Pancreas (tissue), 10 donors: Measurements from ENCODE around the gene ZNF830. TPM values are rescaled to one million over a fixed set of nuclear protein-coding genes. Genes with fewer than 3 reads are reported as not detected.

ENCODE experiments used
- ATAC-seq, 4 donors: fragments of 200-7000 bp; cut with Tn5 transposase; one replicate each; pipeline versions ENCODE4 v1.8.0 to v1.9.1; 2020; ENCODE audit warnings: mild to moderate bottlenecking in 4 of 4, moderate library complexity in 4 of 4
- DNase-seq, 6 donors: peaks; one replicate each; pipeline ENCODE4 v3.0.0-alpha.2; 2020
- FAIRE-seq: peaks from 2 replicates; lab custom pipeline; 2012; peaks lifted over from hg19 to GRCh38; lab: Jason Lieb, UNC
- H3K27ac ChIP-seq, 4 donors: fragments of 200-600 bp; sonication (generic); 1 replicate in 3 of 4; 2 replicates in 1 of 4; pipeline versions ENCODE4 v1.5.0 to v1.8.0; 2020
- H3K27me3 ChIP-seq, 4 donors: fragments of 200-600 bp; one replicate each; pipeline ENCODE4 v1.8.0; 2021
- H3K36me3 ChIP-seq, 3 donors: fragments of 200-600 bp; sonication (generic) in 1 of 3; one replicate each; pipeline versions ENCODE4 v1.5.0 to v1.8.0; 2020 to 2021
- H3K4me1 ChIP-seq, 3 donors: fragments of 200-600 bp; one replicate each; pipeline ENCODE4 v1.8.0; 2021
- H3K4me3 ChIP-seq, 4 donors: fragments of 200-600 bp; sonication (generic) in 2 of 4; one replicate each; pipeline versions ENCODE4 v1.5.0 to v1.8.0; 2020 to 2021
- H3K9me3 ChIP-seq, 4 donors: fragments of 200-600 bp; one replicate each; pipeline ENCODE4 v1.8.0; 2021
- CTCF ChIP-seq, 4 donors: fragments of 200-600 bp; sonication (generic) in 3 of 4; IDR thresholded peaks; one replicate each; pipeline versions ENCODE4 v1.5.0 to v1.8.0; 2021; ENCODE audit warnings: antibody characterized with exemption in 4 of 4
- WGBS, 2 donors: extraction: QIAGEN DNeasy Blood & Tissue Kit; methylation state at CpG; one replicate each; pipeline ENCODE4 v1.1.7; 2013; 5-methylcytosine and 5-hydroxymethylcytosine counted together
- intact Hi-C, 3 donors: fragments of 100-400 bp; cut with DNase I; formaldehyde crosslinking; loops; one replicate each; pipeline versions ENCODE4 v1.11.1 to v1.14.2; 2022
- polyA plus RNA-seq, 2 donors: library from polyadenylated mRNA; stranded (reverse); fragments of 200-250 nt; gene quantifications; one replicate each; pipeline ENCODE4 v1.2.3, GENCODE V29; 2013
- total RNA-seq, 6 donors: library from RNA; stranded (reverse); fragmentation: NEBNext Ultra II Directional in 4 of 6; extraction: Animal tissue kit (Norgen Biotek cat#: 25700) in 4 of 6; gene quantifications; one replicate each; pipeline versions ENCODE4 v1.2.1 to v1.2.4, GENCODE V29; 2021 to 2023
- donor health status: healthy with polysubstance abuse.
- donor health status: DM: no; HTN: no; CAD: no; lungs with moderate emphysema.
- donor health status: DM: no; HTN: no; CAD: no.
- donor health status: control.
- donor health status: control.
- donor health status: Bipolar disorder and iron deficiency.
- donor health status: DM: yes; HTN: yes; CAD: no.
- donor health status: DM: no; HTN: no; CAD: no.
- donor health status: DM: no; HTN: no; CAD: no.
- donor health status: DM: yes; HTN: yes; CAD: no.

Gene ZNF830
- total and polyA plus RNA-seq, 8 donors, result 3.8 to 9.7 (median 5.7) TPM

DNA sequence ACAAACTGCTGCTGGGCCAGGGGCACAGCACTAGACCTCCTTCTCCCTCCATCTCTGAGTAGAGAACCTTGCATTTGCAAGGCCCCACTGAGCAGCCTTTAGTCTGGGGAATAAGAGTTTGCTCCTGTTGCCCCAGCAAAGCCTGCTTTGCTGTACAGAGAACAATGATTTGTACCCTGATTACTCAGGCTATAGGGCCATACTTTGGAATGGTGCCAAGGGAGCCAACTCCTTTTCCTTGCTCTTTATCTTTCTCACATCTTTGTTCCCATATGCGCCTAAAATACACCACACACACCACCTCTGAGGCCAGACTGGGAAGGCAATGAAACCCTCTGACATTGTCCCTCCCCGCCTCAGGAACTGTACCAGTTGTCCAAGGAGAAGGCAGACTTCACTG is 40.2 kb downstream of the ZNF830 start:
- DNase-seq (no peak), ATAC-seq (no peak), FAIRE-seq (no peak)
- Histone ChIP-seq H3K4me1 (peaks cover 0 to 3% (median 0%) of the 10 kb centered on the region in 3 donors), H3K27ac (no peak overlapping the region), H3K4me3 (no peak overlapping the region), H3K27me3 (no peaks in the 10 kb centered on the region), H3K36me3 (peaks cover 0 to 16% (median 0%) of the 10 kb centered on the region in 3 donors), H3K9me3 (no peaks in the 10 kb centered on the region)
- intact Hi-C loops, result loop anchor here in 2 of 3 donors (5.0 to 10.0 kb wide), 2 partner anchors 76 to 93 kb away; no protein-coding TSS in a partner anchor
- TF ChIP-seq CTCF (IDR thresholded peaks at IDR 0.05), result no peak
- 82 to 83% methylated on average over 2 of the region's 2 CpGs for WGBS, 2 donors

- no peak for FAIRE-seq
These were observed 41.7 kb downstream of the ZNF830 start for GRCh38 chr17:35002876-35003551.

DNA sequence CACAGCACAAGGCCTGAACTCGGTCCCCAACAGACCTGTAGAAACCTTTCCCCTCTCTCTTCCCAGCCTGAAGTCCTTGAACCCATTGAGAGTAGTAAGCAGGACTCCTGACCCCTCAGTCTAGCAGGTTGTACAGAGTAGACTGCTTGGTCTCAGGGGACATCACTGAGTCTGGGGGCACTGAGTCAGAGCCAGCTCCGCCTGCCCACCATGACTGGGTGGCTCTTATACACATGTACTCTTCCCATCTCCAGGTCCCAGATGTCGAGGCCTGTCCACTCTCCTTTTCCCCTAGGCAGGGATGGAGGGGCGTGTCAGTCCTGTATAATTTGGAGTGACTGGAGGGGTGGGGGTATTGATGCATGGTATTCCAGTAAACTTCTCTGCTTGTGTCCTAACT is 42.4 kb downstream of the ZNF830 start:
- Histone ChIP-seq H3K4me1 (no peaks in the 10 kb centered on the region), H3K4me3 (no peak overlapping the region), H3K27me3 (no peaks in the 10 kb centered on the region), H3K36me3 (peaks cover 0 to 16% (median 0%) of the 10 kb centered on the region in 3 donors), H3K9me3 (no peaks in the 10 kb centered on the region), H3K27ac (no peak overlapping the region)
- intact Hi-C loops, result loop anchor here in 2 of 3 donors (5.0 to 10.0 kb wide), 2 partner anchors 74 to 91 kb away; no protein-coding TSS in a partner anchor
- WGBS, 2 donors, result 81 to 94% methylated on average over 4 of the region's 4 CpGs
- no peak for TF ChIP-seq CTCF (IDR thresholded peaks at IDR 0.05)
- ATAC-seq (no peak), DNase-seq (no peak), FAIRE-seq (no peak)

More at GRCh38 chr17:35002876-35003551, 41.7 kb downstream of the ZNF830 start:
- ATAC-seq (no peak), DNase-seq (no peak)
- H3K27ac ChIP-seq, result no peak overlapping the region
- no peaks in the 10 kb centered on the region for H3K9me3 ChIP-seq
- whole genome bisulfite sequencing, 2 donors, result 75 to 82% methylated on average over 15 of the region's 15 CpGs
- intact Hi-C loops, result loop anchor here in 2 of 3 donors (5.0 to 10.0 kb wide), 2 partner anchors 74 to 92 kb away; no protein-coding TSS in a partner anchor
- TF ChIP-seq CTCF (IDR thresholded peaks at IDR 0.05), result no peak
- H3K27me3 ChIP-seq, result no peaks in the 10 kb centered on the region
- H3K36me3 ChIP-seq, result peaks cover 0 to 16% (median 0%) of the 10 kb centered on the region in 3 donors
- H3K4me1 ChIP-seq, result no peaks in the 10 kb centered on the region
- no peak overlapping the region for H3K4me3 ChIP-seq

DNA sequence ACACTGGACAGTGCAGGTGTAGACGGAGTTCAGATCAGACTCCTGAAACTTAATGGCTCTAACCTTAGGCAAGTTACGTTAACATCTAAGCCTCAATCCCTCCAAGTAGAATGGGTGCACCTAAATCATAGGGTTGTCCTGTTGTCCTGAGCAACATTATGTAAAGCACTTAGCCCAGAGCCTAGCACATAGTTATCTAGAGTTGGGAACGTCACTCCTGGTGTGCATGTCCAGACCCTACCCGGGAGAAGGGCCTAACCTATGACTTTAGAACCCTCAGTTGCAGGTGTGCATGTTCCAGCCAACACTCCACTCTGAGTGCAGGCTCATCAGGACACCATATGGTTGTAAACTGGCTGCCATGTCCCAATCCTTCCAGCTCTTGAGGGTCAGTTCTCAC is 45.0 kb downstream of the ZNF830 start:
- FAIRE-seq (no peak), ATAC-seq (no peak)
- intact Hi-C loops, result loop anchor here in 1 of 3 donors (10.0 kb wide), 1 partner anchor 88 kb away; no protein-coding TSS in a partner anchor

More for the DNA sequence above, 45.0 kb downstream of the ZNF830 start:
- TF ChIP-seq CTCF (IDR thresholded peaks at IDR 0.05), result no peak
- Histone ChIP-seq H3K27ac (no peak overlapping the region), H3K27me3 (no peaks in the 10 kb centered on the region), H3K36me3 (peaks cover 0 to 18% (median under 1%) of the 10 kb centered on the region in 3 donors), H3K9me3 (no peaks in the 10 kb centered on the region), H3K4me3 (no peak overlapping the region), H3K4me1 (no peaks in the 10 kb centered on the region)
- 79 to 92% methylated on average over 4 of the region's 4 CpGs for WGBS, 2 donors
- DNase-seq, result no peak
